ENCODE results near the gene DENND5B.
"Not testable (repeated sequence)": the region's sequence is repeated elsewhere in the genome, so short reads cannot be mapped to it uniquely, and the experiment has no call there.

Gene DENND5B

GRCh38 chr12:31506515-31507306 is 84.2 kb downstream of the DENND5B start:
- DNase-seq (ENCODE audit: low spot score): no peak

GRCh38 chr12:31504625-31505222 is 86.2 kb downstream of the DENND5B start:
- DNase-seq (ENCODE audit: low spot score): no peak

GRCh38 chr12:31501014-31501413 is 89.9 kb downstream of the DENND5B start:
- not testable (repeated sequence) for DNase-seq (ENCODE audit: low spot score)

GRCh38 chr12:31499567-31499966 is 91.4 kb downstream of the DENND5B start:
- no peak for DNase-seq (ENCODE audit: low spot score)

GRCh38 chr12:31498424-31498823 is 92.5 kb downstream of the DENND5B start:
- DNase-seq (ENCODE audit: low spot score): no peak

- DNase-seq (ENCODE audit: low spot score): no peak
These were observed 94.7 kb downstream of the DENND5B start for GRCh38 chr12:31496257-31496656.

- DNase-seq (ENCODE audit: low spot score): no peak
These were observed 96.5 kb downstream of the DENND5B start for GRCh38 chr12:31494455-31494854.

GRCh38 chr12:31492599-31493196 is 98.2 kb downstream of the DENND5B start:
- DNase-seq (ENCODE audit: low spot score): no peak

DNA sequence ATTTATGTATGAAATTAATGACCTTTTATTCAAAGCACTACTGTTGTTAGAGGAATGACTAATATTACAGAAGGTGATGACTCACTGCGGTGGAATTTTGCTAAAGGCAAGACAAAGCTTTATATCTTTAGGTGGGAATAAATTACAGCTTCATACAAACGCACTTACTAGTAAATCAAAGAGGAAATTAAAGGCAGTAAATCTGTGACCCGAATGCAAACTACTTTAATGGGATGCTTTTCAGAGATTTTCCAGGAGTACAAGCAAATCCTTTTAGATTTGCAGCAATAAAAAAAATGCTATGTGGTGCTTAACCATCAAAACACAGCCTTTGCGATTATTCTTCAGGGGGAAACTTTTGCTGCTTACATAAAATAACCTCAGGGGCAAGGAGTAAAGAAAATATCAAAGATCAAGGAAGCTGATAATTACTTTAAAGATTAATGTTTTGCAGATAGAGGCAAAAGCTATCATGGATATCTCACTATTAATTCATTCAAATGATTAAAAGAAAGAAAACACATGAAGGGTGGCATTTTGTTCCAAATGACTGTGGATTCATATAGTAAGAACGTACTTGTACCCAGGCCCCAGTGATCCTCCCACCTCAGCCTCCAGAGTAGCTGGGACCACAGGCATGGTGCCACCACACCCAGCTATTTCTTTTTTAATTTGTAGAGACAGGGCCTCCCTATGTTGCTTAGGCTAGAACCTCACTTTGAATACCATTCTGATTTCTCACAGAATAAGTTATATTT is 98.9 kb downstream of the DENND5B start:
- no peak for DNase-seq (ENCODE audit: low spot score)

GRCh38 chr12:31491241-31491794 is 99.6 kb downstream of the DENND5B start:
- DNase-seq (ENCODE audit: low spot score): no peak

DNA sequence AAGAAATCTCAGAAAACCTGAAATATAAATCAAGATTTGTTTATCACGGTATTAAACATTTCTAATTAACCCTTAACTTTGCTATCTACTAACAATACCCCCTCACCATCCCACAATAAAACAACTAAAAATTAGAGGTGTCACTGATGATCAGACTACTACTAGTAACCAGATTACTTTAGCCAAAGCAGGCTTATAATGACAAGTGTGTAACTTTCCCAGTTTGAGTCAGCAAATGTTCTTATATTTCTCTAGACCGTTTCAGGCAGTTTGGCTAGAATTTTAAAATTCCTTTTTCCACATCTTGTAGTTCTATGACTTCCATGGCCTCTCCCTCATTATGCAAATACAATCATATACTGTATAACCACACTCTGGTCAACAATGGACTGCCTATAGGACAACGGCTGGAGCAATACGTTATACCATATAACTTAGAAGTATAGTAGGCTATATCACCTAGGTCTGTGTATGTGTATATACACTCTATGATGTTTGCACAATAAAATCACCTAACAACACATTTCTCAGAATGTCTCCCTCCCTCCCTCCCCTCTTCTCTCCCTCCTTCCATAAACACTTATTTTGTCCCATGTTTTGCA is 102.1 kb downstream of the DENND5B start:
- no peak for DNase-seq (ENCODE audit: low spot score)

- no peak for DNase-seq (ENCODE audit: low spot score)
These were observed 105.4 kb downstream of the DENND5B start for GRCh38 chr12:31485571-31485970.

GRCh38 chr12:31482816-31483215 is 108.1 kb downstream of the DENND5B start:
- no peak for DNase-seq (ENCODE audit: low spot score)

- no peak for DNase-seq (ENCODE audit: low spot score)
These were observed 109.5 kb downstream of the DENND5B start for GRCh38 chr12:31481415-31481814.

DNA sequence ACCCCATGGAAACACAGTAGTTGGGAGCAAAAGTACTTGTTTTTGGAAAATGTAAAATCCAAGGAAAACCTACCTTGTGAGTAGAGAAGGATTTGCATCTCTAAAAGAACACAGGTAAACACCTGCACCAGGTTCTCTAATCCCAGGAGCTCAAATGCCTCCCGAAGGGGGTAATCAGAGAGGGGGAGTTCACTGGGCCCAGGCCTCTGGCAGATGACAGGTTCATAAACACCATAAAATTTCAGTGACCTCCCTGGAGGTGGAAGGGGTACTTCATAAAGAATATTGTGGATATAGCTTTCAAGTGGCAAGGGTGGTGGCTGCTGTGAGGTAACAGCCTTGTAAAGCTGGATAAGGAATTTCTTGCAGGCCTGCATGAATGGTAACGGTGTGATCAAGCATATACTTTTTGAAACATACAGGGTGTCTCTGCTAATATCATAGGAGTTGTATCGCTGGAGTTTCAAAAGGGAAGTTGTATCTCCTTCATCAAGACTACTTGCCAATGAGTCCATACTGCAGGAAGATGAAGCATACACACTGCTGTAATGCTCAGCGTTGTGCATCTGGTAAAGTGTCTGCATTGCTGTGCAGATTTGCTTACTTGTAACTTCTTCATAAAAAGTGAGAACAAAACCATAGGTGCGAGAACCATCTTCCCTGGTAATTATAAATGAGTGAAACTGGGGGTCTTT is 111.3 kb downstream of the DENND5B start:
- DNase-seq (ENCODE audit: low spot score): no peak

DNA sequence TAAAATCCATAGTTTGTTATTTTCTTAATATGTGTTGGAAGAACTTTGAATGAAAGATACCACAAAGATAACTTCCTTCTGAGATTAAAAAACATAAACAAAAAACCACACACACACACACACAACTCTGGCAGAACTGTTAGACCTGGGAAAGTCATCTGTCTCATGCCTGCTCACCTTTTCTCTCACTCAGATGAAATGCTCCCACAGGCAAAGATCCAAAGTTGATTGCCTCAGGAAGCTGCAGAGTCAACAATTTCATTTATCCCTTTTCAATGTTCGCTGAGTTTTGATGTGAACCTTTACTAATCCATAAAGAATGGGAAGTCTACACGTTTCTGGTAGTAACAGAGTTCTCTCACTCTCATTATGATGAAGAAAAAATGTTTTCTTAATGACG is 112.0 kb downstream of the DENND5B start:
- DNase-seq (ENCODE audit: low spot score): no peak

DNA sequence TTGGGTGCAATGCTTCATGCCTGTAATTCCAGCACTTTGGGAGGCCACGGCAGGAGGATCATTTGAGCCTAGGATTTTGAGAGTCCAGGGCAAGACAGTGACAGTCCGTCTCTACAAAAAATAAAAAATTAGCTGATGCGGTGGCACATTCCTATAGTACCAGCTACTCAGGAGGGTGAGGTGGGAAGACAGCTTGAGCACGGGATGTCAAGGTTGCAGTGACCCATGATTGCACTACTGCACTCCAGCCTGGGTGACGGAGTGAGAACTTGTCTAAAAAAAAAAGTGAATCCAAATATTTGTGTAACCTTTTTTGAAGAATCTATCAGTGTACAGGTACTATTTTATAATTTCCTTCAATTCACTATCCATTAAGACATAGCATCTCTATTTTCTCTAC is 112.5 kb downstream of the DENND5B start:
- no peak for DNase-seq (ENCODE audit: low spot score)

DNA sequence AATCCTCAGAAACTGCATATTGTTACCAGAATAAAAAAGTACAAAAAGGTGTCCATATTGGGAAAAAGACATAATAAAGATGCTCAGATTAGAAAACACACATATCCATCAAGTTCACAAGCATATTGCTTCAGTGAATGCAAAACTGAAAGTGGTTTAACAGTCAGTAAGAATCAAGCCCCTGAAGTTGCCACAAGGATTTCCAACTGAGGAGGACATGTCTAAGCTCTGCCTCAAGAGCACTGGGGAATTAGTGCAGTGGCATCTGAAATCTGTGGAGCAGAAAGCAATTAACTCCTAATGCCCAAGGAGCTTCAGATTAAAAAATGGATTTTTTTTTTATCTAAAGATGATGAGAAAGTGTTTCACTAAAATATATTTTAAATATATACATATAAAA is 113.2 kb downstream of the DENND5B start:
- DNase-seq (ENCODE audit: low spot score): no peak

DNA sequence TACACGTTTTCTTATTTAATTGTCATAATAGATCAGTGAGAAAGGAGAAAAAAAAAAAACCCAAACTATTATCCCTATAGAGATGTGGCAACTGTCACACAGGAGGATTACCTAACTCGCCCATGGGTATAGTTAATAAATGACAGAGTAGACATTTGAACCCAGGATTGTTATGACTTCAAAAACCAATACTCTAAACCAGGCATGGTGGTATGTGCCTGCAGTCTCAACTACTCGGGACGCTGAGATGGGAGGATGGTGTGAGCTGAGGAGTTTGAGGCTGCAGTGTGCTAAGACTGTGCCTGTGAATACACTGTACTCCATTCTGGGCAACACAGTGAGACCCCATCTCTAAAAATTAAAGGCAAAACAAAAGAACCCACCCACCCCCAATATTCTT is 114.5 kb downstream of the DENND5B start:
- no peak for DNase-seq (ENCODE audit: low spot score)

DNA sequence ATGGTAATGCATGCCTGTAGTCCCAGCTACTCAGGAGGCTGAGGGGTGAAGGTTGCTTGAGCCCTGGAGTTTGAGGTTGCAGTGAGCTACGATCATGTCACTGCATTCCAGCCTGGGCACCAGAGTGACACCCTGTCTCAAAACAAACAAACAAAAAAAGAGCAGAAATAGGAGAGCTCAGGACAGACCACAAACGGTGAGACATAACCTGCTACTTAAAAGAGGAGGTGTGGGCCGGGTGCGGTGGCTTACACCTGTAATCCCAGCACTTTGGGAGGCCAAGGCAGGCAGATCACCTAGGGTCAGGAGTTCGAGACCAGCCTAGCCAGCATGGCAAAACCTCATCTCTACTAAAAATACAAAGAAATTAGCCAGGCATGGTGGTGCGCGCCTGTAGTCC is 115.3 kb downstream of the DENND5B start:
- DNase-seq (ENCODE audit: low spot score): not testable (repeated sequence)

DNA sequence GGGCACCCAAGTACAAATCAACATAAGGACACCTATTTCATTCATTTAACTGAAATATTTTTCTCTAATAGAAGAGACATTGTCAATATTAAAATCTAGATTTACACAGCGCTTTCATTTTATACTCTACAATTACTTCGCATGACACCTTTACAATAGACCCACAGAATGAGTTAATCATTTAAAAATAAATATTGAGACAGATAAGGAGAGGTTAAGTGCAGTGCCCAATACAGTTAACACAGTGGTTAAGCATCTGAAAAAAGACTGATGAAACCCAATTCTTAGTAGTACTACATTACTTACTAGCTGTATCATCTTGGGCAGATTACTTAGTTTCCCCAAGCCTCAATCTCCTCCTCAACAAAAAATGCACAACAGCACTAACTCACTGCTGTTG is 116.2 kb downstream of the DENND5B start:
- no peak for DNase-seq (ENCODE audit: low spot score)
